Vagina (tissue), 2 donors: ENCODE measurements around the gene TEKT5. TPM values are rescaled to one million over a fixed set of nuclear protein-coding genes. Genes with fewer than 3 reads are reported as not detected.
A peak's percentile ranks its signal among the peaks of the same experiment; 100 is the strongest.

ENCODE experiments used
- DNase-seq, 2 donors: peaks; one replicate each; pipeline ENCODE4 v3.0.0-alpha.2; 2017; ENCODE audit errors: extremely low spot score in 2 of 2
- H3K27ac ChIP-seq: fragments of 200-600 bp; sonication (generic); one replicate; pipeline ENCODE4 v1.5.1; 2019
- H3K27me3 ChIP-seq: fragments of 200-600 bp; sonication (generic); one replicate; pipeline ENCODE4 v1.5.1; 2019
- H3K36me3 ChIP-seq, 2 donors: fragments of 200-600 bp; sonication (generic); one replicate each; pipeline ENCODE4 v1.5.1; 2017 to 2019
- H3K4me1 ChIP-seq: fragments of 200-600 bp; sonication (generic); one replicate; pipeline ENCODE4 v1.5.1; 2019
- H3K4me3 ChIP-seq, 2 donors: fragments of 200-600 bp; sonication (generic); 1 replicate in 1 of 2; 2 replicates in 1 of 2; pipeline ENCODE4 v1.5.1; 2016 to 2019
- H3K9me3 ChIP-seq: fragments of 200-600 bp; sonication (generic); one replicate; pipeline ENCODE4 v1.5.1; 2019
- CTCF ChIP-seq, 3 experiments: fragments of 450-650 bp in 2 of 3; fragments of 200-600 bp in 1 of 3; sonication (generic) in 1 of 3; IDR thresholded peaks; one replicate each; pipeline ENCODE4 v1.5.1; 2017 to 2019; ENCODE audit warnings: antibody characterized with exemption in 3 of 3, mild to moderate bottlenecking in 2 of 3, moderate library complexity in 2 of 3
- POLR2A ChIP-seq, 2 donors: fragments of 450-650 bp; IDR thresholded peaks; one replicate each; pipeline ENCODE4 v1.6.1; 2017; ENCODE audit warnings: antibody characterized with exemption in 2 of 2, mild to moderate bottlenecking in 2 of 2, moderate library complexity in 2 of 2
- POLR2AphosphoS5 ChIP-seq, 2 donors: sonication (generic); formaldehyde crosslinking; IDR thresholded peaks; one replicate each; pipeline ENCODE4 v1.9.0; 2017; ENCODE audit warnings: antibody characterized with exemption in 2 of 2, mild to moderate bottlenecking in 2 of 2, low read depth in 1 of 2; ENCODE audit not compliant: insufficient read depth in 1 of 2
- intact Hi-C: fragments of 100-400 bp; cut with DNase I; formaldehyde crosslinking; loops from one replicate; pipeline ENCODE4 v1.15.1; 2023
- total RNA-seq: library from RNA; depleted of rRNA; stranded (reverse); fragments of >200 nt; gene quantifications from one replicate; pipeline ENCODE4 v1.2.3, GENCODE V29; 2016

TEKT5 gene
- total RNA-seq, 1 donor from 2014 or later: not detected

- intact Hi-C loops: no loop called here
Observed at GRCh38 chr16:10688291-10688690, 6.4 kb downstream of the TEKT5 start.

GRCh38 chr16:10685709-10686108 lies 9.0 kb downstream of the TEKT5 start:
- H3K9me3 ChIP-seq: no peaks in the 10 kb centered on the region
- H3K36me3 ChIP-seq: no peaks in the 10 kb centered on the region
- H3K4me3 ChIP-seq: no peak overlapping the region
- intact Hi-C loops: no loop called here
- no peak for DNase-seq
- H3K4me1 ChIP-seq: no peaks in the 10 kb centered on the region
- no peaks in the 10 kb centered on the region for H3K27me3 ChIP-seq
- H3K27ac ChIP-seq: no peak overlapping the region
- TF ChIP-seq CTCF (IDR thresholded peaks at IDR 0.05) (no peak), POLR2AphosphoS5 (IDR thresholded peaks at IDR 0.05; ENCODE audit: insufficient read depth in 1 of 2, low read depth in 1 of 2) (no peak), POLR2A (IDR thresholded peaks at IDR 0.05) (no peak)

More at GRCh38 chr16:10688291-10688690, 6.4 kb downstream of the TEKT5 start:
- no peaks in the 10 kb centered on the region for H3K4me1 ChIP-seq
- no peak overlapping the region for H3K27ac ChIP-seq
- no peak overlapping the region for H3K4me3 ChIP-seq
- H3K36me3 ChIP-seq: no peaks in the 10 kb centered on the region
- no peak for DNase-seq
- TF ChIP-seq CTCF (IDR thresholded peaks at IDR 0.05) (no peak), POLR2AphosphoS5 (IDR thresholded peaks at IDR 0.05; ENCODE audit: insufficient read depth in 1 of 2, low read depth in 1 of 2) (no peak), POLR2A (IDR thresholded peaks at IDR 0.05) (no peak)
- no peaks in the 10 kb centered on the region for H3K27me3 ChIP-seq
- H3K9me3 ChIP-seq: no peaks in the 10 kb centered on the region

- TF ChIP-seq POLR2A (IDR thresholded peaks at IDR 0.05) (no peak), POLR2AphosphoS5 (IDR thresholded peaks at IDR 0.05; ENCODE audit: insufficient read depth in 1 of 2, low read depth in 1 of 2) (no peak)
- no peaks in the 10 kb centered on the region for H3K4me1 ChIP-seq
- no peaks in the 10 kb centered on the region for H3K27me3 ChIP-seq
- intact Hi-C loops: no loop called here
- DNase-seq: peak; percentile 40 to 62
- no peak overlapping the region for H3K27ac ChIP-seq
- no peaks in the 10 kb centered on the region for H3K36me3 ChIP-seq
- H3K4me3 ChIP-seq: no peak overlapping the region
- no peaks in the 10 kb centered on the region for H3K9me3 ChIP-seq
Observed at GRCh38 chr16:10684511-10685151, 10.1 kb downstream of the TEKT5 start.

- no peak for TF ChIP-seq CTCF (IDR thresholded peaks at IDR 0.05)
- TF ChIP-seq POLR2AphosphoS5 (IDR thresholded peaks at IDR 0.05; ENCODE audit: insufficient read depth in 1 of 2, low read depth in 1 of 2): no peak
- TF ChIP-seq POLR2A (IDR thresholded peaks at IDR 0.05): no peak
- no peaks in the 10 kb centered on the region for H3K4me1 ChIP-seq
- peak in 1 of 2 donors; percentile 49 for DNase-seq
- no peak overlapping the region for H3K27ac ChIP-seq
- H3K4me3 ChIP-seq: no peak overlapping the region
- H3K9me3 ChIP-seq: no peaks in the 10 kb centered on the region
- intact Hi-C loops: no loop called here
- no peaks in the 10 kb centered on the region for H3K36me3 ChIP-seq
- no peaks in the 10 kb centered on the region for H3K27me3 ChIP-seq
Observed at GRCh38 chr16:10683170-10683569, 11.6 kb downstream of the TEKT5 start.

- intact Hi-C loops: no loop called here
Observed at GRCh38 chr16:10682604-10683003, 12.1 kb downstream of the TEKT5 start.

More at GRCh38 chr16:10682604-10683003, 12.1 kb downstream of the TEKT5 start:
- DNase-seq: no peak
- Histone ChIP-seq H3K36me3 (no peaks in the 10 kb centered on the region), H3K27ac (no peak overlapping the region), H3K27me3 (no peaks in the 10 kb centered on the region), H3K4me3 (no peak overlapping the region), H3K4me1 (no peaks in the 10 kb centered on the region), H3K9me3 (no peaks in the 10 kb centered on the region)
- TF ChIP-seq POLR2AphosphoS5 (IDR thresholded peaks at IDR 0.05; ENCODE audit: insufficient read depth in 1 of 2, low read depth in 1 of 2) (no peak), CTCF (IDR thresholded peaks at IDR 0.05) (no peak), POLR2A (IDR thresholded peaks at IDR 0.05) (no peak)
